Activated B cell treated with CpG ODN at 0.5 μM for 24 hours (primary cell): ENCODE data around the gene GATAD2A. TPM values are rescaled to one million over a fixed set of nuclear protein-coding genes. Genes with fewer than 3 reads are reported as not detected.

Source experiments
- ATAC-seq: fragments of 200-7000 bp; cut with Tn5 transposase; one replicate; pipeline ENCODE4 v1.10.0; 2021; ENCODE audit warnings: low read depth, mild to moderate bottlenecking, moderate library complexity
- CTCF ChIA-PET: fragments of 350-600 bp; sonication (Branson Sonifier 250); formaldehyde crosslinking; loops from one replicate; lab custom pipeline; 2021; ENCODE audit warnings: antibody characterized with exemption; lab: Charles Lee
- POLR2A ChIA-PET: fragments of 350-600 bp; sonication (Branson Sonifier 250); formaldehyde crosslinking; loops from one replicate; lab custom pipeline; 2021; ENCODE audit warnings: antibody characterized with exemption; lab: Charles Lee
- DNase-seq: peaks from one replicate; pipeline ENCODE4 v3.0.0; 2022
- H3K27ac Mint-ChIP-seq: one replicate; pipeline ENCODE4 v1.8.0; 2020; ENCODE audit warnings: mixed read lengths
- H3K27me3 Mint-ChIP-seq: one replicate; pipeline ENCODE4 v1.8.0; 2021; ENCODE audit warnings: mixed read lengths
- H3K36me3 Mint-ChIP-seq: one replicate; pipeline ENCODE4 v1.8.0; 2021; ENCODE audit warnings: low read depth, mixed read lengths
- H3K4me1 Mint-ChIP-seq: one replicate; pipeline ENCODE4 v1.8.0; 2021; ENCODE audit warnings: mixed read lengths
- H3K4me3 Mint-ChIP-seq: one replicate; pipeline ENCODE4 v1.8.0; 2020; ENCODE audit warnings: mild to moderate bottlenecking, mixed read lengths
- H3K9me3 Mint-ChIP-seq: one replicate; pipeline ENCODE4 v1.8.0; 2020; ENCODE audit warnings: mixed read lengths
- CTCF ChIP-seq: fragments of 200-600 bp; IDR thresholded peaks from one replicate; pipeline ENCODE4 v1.8.0; 2022; ENCODE audit warnings: antibody characterized with exemption, mild to moderate bottlenecking
- intact Hi-C: fragments of 100-400 bp; cut with micrococcal nuclease; formaldehyde crosslinking; loops from one replicate; pipeline ENCODE4 v1.15.1; 2024
- total RNA-seq: library from RNA; stranded (reverse); gene quantifications from 2 replicates; pipeline ENCODE4 v1.2.3, GENCODE V29; 2022

The GATAD2A gene
- total RNA-seq, 1 donor from 2014 or later: 116 TPM

- Mint-ChIP-seq H3K9me3 (no peaks in the 10 kb centered on the region), H3K36me3 (peaks cover 43% of the 10 kb centered on the region), H3K4me1 (peaks cover 38% of the 10 kb centered on the region), H3K27ac (no peak overlapping the region), H3K4me3 (no peak overlapping the region), H3K27me3 (no peaks in the 10 kb centered on the region)
- ATAC-seq (no peak), DNase-seq (no peak)
- POLR2A ChIA-PET: interaction anchor here (1.4 kb wide), 1 partner anchor 10 kb away, joined by 4 read pairs; the partner anchor contains the start of gene NDUFA13
- CTCF ChIA-PET: no interaction called here
- no peak for TF ChIP-seq CTCF
- intact Hi-C loops: no loop called here
Observed at GRCh38 chr19:19525611-19526380, 120.3 kb downstream of the GATAD2A start.

- intact Hi-C loops: no loop called here
- Mint-ChIP-seq H3K36me3 (peaks cover 41% of the 10 kb centered on the region), H3K4me1 (peaks cover 34% of the 10 kb centered on the region), H3K27me3 (no peaks in the 10 kb centered on the region), H3K9me3 (no peaks in the 10 kb centered on the region), H3K4me3 (no peak overlapping the region), H3K27ac (no peak overlapping the region)
- ChIA-PET CTCF (no interaction called here), POLR2A (no interaction called here)
- no peak for TF ChIP-seq CTCF
- no peak for ATAC-seq
- DNase-seq: no peak
Observed at GRCh38 chr19:19526581-19527370, 121.3 kb downstream of the GATAD2A start.

- Mint-ChIP-seq H3K4me1 (peaks cover 38% of the 10 kb centered on the region), H3K9me3 (no peaks in the 10 kb centered on the region), H3K27me3 (no peaks in the 10 kb centered on the region), H3K36me3 (peaks cover 45% of the 10 kb centered on the region), H3K27ac (no peak overlapping the region), H3K4me3 (no peak overlapping the region)
- DNase-seq (no peak), ATAC-seq (no peak)
- TF ChIP-seq CTCF: no peak
- ChIA-PET CTCF (no interaction called here), POLR2A (no interaction called here)
- intact Hi-C loops: no loop called here
Observed at GRCh38 chr19:19527371-19527656, 121.8 kb downstream of the GATAD2A start.

- Mint-ChIP-seq H3K4me3 (no peak overlapping the region), H3K27ac (no peak overlapping the region), H3K4me1 (peaks cover 36% of the 10 kb centered on the region), H3K9me3 (no peaks in the 10 kb centered on the region), H3K27me3 (no peaks in the 10 kb centered on the region), H3K36me3 (peaks cover 41% of the 10 kb centered on the region)
- CTCF ChIA-PET: no interaction called here
- POLR2A ChIA-PET: interaction anchor here (0.9 kb wide), 1 partner anchor 8 kb away, joined by 5 read pairs; no protein-coding TSS in a partner anchor
- intact Hi-C loops: no loop called here
- ATAC-seq: no peak
- TF ChIP-seq CTCF: no peak
- no peak for DNase-seq
Observed at GRCh38 chr19:19527674-19528625, 122.5 kb downstream of the GATAD2A start.
